ENCODE results near the gene TDO2. TPM values are rescaled to one million over a fixed set of nuclear protein-coding genes. Genes with fewer than 3 reads are reported as not detected.

Gene TDO2
- total RNA-seq, 1 experiment from 2014 or later, result not detected

GRCh38 chr4:155954118-155954685 lies 50.7 kb downstream of the TDO2 start:
- intact Hi-C loops (cut with micrococcal nuclease), result loop anchor here (10.0 kb wide), 1 partner anchor 521 kb away; no protein-coding TSS in a partner anchor
- TSS peak; percentile 78 for BruUV-seq (replicated peaks)
- peak overlapping the region; percentile 99 for H3K27ac Mint-ChIP-seq (ENCODE audit: low read depth, unreplicated experiment)
- ChIA-PET POLR2A (interaction anchor here (0.6 to 3.6 kb wide), 18 partner anchors 13 to 1509 kb away, joined by 3 to 45 read pairs (median 3); no protein-coding TSS in a partner anchor), CTCF (interaction anchor here (0.6 to 7.2 kb wide), 25 partner anchors 10 to 1505 kb away, joined by 3 to 139 read pairs (median 5); no protein-coding TSS in a partner anchor)
- no peaks in the 10 kb centered on the region for H3K36me3 Mint-ChIP-seq (ENCODE audit: insufficient read depth, unreplicated experiment)
- no peak for TF ChIP-seq CTCF (IDR thresholded peaks at IDR 0.05; ENCODE audit: unreplicated experiment)
- H3K4me1 Mint-ChIP-seq (ENCODE audit: insufficient read depth, unreplicated experiment), result peaks cover 8% of the 10 kb centered on the region
- no peaks in the 10 kb centered on the region for H3K27me3 Mint-ChIP-seq (ENCODE audit: insufficient read depth, unreplicated experiment)
- peak overlapping the region; percentile 99 for H3K4me3 Mint-ChIP-seq (ENCODE audit: unreplicated experiment)
- DNase-seq (ENCODE audit: unreplicated experiment), result no peak
- H3K9me3 Mint-ChIP-seq (ENCODE audit: unreplicated experiment), result no peaks in the 10 kb centered on the region

GRCh38 chr4:155954939-155955338 lies 51.4 kb downstream of the TDO2 start:
- Mint-ChIP-seq H3K9me3 (ENCODE audit: unreplicated experiment) (no peaks in the 10 kb centered on the region), H3K36me3 (ENCODE audit: insufficient read depth, unreplicated experiment) (no peaks in the 10 kb centered on the region), H3K4me3 (ENCODE audit: unreplicated experiment) (no peak overlapping the region), H3K27me3 (ENCODE audit: insufficient read depth, unreplicated experiment) (no peaks in the 10 kb centered on the region), H3K27ac (ENCODE audit: low read depth, unreplicated experiment) (peak overlapping the region; percentile 99), H3K4me1 (ENCODE audit: insufficient read depth, unreplicated experiment) (peaks cover 8% of the 10 kb centered on the region)
- TF ChIP-seq CTCF (IDR thresholded peaks at IDR 0.05; ENCODE audit: unreplicated experiment), result no peak
- intact Hi-C loops (cut with micrococcal nuclease), result loop anchor here (10.0 kb wide), 1 partner anchor 520 kb away; no protein-coding TSS in a partner anchor
- BruUV-seq (replicated peaks), result no TSS peak
- ChIA-PET POLR2A (no interaction called here), CTCF (interaction anchor here (7.2 kb wide), 1 partner anchor 146 kb away, joined by 139 read pairs; no protein-coding TSS in a partner anchor)
- DNase-seq (ENCODE audit: unreplicated experiment), result no peak

GRCh38 chr4:155956461-155956860 lies 53.0 kb downstream of the TDO2 start:
- intact Hi-C loops (cut with micrococcal nuclease), result loop anchor here (10.0 kb wide), 1 partner anchor 518 kb away; no protein-coding TSS in a partner anchor
- CTCF ChIA-PET, result interaction anchor here (0.8 to 7.2 kb wide), 5 partner anchors 147 to 720 kb away, joined by 3 to 139 read pairs (median 3); no protein-coding TSS in a partner anchor
- POLR2A ChIA-PET, result no interaction called here
- H3K9me3 Mint-ChIP-seq (ENCODE audit: unreplicated experiment), result no peaks in the 10 kb centered on the region
- H3K27me3 Mint-ChIP-seq (ENCODE audit: insufficient read depth, unreplicated experiment), result no peaks in the 10 kb centered on the region
- no peak overlapping the region for H3K4me3 Mint-ChIP-seq (ENCODE audit: unreplicated experiment)
- no TSS peak for BruUV-seq (replicated peaks)
- no peak for TF ChIP-seq CTCF (IDR thresholded peaks at IDR 0.05; ENCODE audit: unreplicated experiment)
- no peak overlapping the region for H3K27ac Mint-ChIP-seq (ENCODE audit: low read depth, unreplicated experiment)
- peaks cover 8% of the 10 kb centered on the region for H3K4me1 Mint-ChIP-seq (ENCODE audit: insufficient read depth, unreplicated experiment)
- no peak for DNase-seq (ENCODE audit: unreplicated experiment)
- no peaks in the 10 kb centered on the region for H3K36me3 Mint-ChIP-seq (ENCODE audit: insufficient read depth, unreplicated experiment)

DNA sequence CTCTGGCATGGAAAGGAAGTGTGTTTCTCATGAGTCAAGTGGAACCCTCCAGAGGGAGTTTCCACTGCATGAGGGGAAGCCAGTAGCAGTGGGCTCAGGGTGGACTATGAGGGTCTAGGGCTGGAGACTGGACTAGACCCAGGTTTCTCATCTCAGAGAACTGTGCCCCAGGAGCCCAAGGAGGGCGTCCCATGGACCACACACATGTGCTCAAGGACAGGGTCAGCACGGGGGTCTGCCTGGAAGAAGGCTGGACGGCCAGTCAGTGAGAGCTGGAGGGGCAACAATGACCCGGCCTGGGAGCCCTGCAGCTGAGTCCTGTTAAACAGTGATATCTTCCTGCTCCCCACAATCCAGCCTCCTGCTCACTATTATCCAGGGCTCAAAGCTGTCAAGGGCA lies 55.9 kb downstream of the TDO2 start:
- intact Hi-C loops (cut with micrococcal nuclease), result loop anchor here (10.0 kb wide), 1 partner anchor 515 kb away; no protein-coding TSS in a partner anchor
- Mint-ChIP-seq H3K27ac (ENCODE audit: low read depth, unreplicated experiment) (no peak overlapping the region), H3K9me3 (ENCODE audit: unreplicated experiment) (no peaks in the 10 kb centered on the region), H3K4me1 (ENCODE audit: insufficient read depth, unreplicated experiment) (no peaks in the 10 kb centered on the region), H3K4me3 (ENCODE audit: unreplicated experiment) (no peak overlapping the region), H3K36me3 (ENCODE audit: insufficient read depth, unreplicated experiment) (no peaks in the 10 kb centered on the region), H3K27me3 (ENCODE audit: insufficient read depth, unreplicated experiment) (no peaks in the 10 kb centered on the region)
- CTCF ChIA-PET, result no interaction called here
- DNase-seq (ENCODE audit: unreplicated experiment), result no peak
- POLR2A ChIA-PET, result interaction anchor here (0.7 kb wide), 1 partner anchor 803 kb away, joined by 5 read pairs; no protein-coding TSS in a partner anchor
- no TSS peak for BruUV-seq (replicated peaks)
- TF ChIP-seq CTCF (IDR thresholded peaks at IDR 0.05; ENCODE audit: unreplicated experiment), result no peak

Data from MCF 10A (cell line).